GM18507 (cell line): ENCODE measurements around the gene ATRN.
"Not testable (repeated sequence)": the region's sequence is repeated elsewhere in the genome, so short reads cannot be mapped to it uniquely, and the experiment has no call there.

ENCODE experiments used
- DNase-seq: peaks from one replicate; pipeline ENCODE4 v3.0.0; 2011; ENCODE audit warnings: low read depth; ENCODE audit not compliant: insufficient read length; ENCODE audit errors: extremely low spot score
- FAIRE-seq: peaks from 2 replicates; lab custom pipeline; 2011; peaks lifted over from hg19 to GRCh38; lab: Jason Lieb, UNC

Gene ATRN

DNA sequence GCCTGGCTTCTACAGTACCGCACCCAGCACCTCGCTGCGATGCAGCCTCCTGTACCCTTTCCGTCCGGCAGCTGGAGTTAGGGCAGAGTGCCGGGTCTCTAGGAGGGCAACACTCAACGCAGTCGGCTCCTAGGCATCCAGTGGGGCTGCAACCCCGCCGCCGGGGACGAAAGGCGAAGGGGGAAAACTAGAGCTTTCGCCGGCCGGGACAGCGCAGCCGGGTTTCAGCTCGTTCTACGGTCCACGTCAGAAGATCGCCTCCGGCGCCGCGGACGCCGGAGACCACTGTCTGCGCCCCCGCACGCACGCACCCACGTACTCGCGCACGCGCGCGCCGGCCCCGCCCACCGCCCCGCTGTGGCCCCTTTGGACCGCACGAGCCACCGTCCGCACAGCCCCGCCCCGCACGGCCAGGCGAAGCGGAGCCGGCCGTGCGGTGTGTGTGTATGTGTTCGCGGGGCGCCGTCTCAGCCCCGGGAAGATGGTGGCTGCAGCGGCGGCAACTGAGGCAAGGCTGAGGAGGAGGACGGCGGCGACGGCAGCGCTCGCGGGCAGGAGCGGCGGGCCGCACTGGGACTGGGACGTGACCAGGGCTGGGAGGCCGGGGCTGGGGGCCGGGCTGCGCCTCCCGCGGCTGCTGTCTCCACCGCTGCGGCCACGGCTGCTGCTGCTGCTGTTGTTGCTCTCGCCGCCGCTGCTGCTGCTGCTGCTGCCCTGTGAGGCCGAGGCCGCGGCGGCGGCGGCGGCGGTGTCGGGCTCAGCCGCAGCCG is at the start of gene ATRN:
TSS of gene ATRN (plus strand) at position 392 of the 770 bp plus-strand sequence. CDS start at position 482, 90 bp downstream.
- FAIRE-seq = peak; percentile 90
- peak; percentile 97 for DNase-seq

DNA sequence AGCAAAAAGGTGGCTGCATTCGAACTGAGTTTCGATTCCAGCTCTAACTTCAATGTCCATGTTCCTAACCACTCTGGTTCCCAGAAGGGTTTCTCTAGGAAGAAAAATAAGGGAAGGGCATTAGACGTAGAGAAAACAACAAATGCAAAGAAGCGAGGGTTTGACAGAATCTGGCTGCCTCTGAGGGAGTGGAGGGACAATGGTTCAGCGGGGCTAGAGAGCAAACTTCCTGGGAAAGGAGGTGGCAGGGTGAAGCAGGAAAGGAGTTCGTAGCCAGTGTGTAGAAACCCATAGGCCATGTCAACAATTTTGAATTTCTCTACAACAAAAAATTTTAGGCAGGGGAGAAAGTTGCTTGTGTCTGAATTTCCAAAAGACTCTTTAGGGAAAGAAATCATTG is 48.8 kb upstream of the ATRN start:
- FAIRE-seq (no peak), DNase-seq (no peak)

DNA sequence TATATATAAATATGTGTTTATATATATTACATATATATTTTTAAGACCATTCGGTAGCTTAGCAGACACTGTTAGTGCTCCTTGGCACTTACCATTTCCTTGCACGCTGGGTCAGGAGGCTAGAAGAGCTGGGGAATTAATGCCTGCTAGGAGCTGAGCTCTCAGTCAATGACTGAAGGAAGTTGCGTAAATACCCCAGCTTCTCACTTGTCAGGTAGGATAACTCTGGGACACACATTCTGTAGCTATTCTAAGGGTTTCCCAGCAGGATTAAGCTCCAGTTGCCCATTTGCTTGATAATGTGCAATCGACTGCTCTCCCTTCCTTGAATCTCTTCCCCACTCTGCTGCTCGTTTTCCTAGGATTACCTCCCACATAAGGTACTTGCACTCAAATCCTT is 47.7 kb upstream of the ATRN start:
- FAIRE-seq = no peak
- no peak for DNase-seq

DNA sequence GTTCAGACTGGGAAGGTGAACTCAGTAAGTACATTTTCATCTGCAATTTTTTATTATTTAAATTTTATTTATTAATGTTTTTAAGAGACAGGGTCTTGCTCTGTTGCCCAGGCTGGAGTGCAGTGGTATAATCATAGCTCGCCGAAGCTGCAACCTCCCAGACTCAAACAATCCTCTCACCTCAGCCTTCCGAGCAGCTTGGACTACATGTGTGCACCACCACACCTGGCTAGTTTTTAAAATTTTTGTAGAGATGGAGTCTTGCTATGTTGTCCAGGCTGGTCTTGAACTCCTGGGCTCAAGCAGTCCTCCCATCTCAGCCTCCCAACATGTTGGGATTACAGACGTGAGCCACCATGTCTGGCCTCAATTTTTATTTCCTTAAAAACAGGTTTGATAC is 44.1 kb upstream of the ATRN start:
- not testable (repeated sequence) for FAIRE-seq, DNase-seq

DNA sequence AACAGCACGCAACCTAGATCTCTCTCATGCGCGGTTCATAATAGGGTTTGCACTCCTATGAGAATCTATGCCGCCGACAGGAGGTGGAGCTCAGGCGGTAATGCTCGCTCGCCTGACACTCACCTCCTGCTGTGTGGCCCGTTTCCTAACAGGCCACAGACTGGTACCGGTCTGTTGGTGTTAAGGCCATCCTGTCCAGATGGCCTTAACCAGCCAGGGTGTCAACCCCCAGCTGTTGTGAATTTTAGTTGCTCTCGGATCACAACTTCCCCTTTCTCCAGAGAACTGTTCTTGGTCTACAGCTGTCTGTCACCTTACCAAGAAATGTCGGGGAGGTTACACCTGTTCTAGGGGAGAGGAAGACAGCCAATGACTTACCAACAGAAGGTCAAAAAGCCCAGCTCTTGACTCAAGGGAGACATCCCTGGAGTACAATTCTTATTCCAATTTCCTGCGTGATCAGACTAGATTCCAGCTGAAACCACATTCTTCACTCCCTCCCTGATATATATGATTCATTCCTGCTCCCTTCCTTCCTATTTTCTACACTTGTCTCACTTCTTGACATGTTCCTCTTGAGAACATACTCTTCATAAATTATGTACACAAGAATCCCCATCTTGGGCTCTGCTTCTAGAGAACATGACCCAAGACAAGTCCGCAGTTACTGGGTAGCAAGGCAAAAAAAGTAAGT is 40.3 kb upstream of the ATRN start:
- peak; percentile 73 for FAIRE-seq

DNA sequence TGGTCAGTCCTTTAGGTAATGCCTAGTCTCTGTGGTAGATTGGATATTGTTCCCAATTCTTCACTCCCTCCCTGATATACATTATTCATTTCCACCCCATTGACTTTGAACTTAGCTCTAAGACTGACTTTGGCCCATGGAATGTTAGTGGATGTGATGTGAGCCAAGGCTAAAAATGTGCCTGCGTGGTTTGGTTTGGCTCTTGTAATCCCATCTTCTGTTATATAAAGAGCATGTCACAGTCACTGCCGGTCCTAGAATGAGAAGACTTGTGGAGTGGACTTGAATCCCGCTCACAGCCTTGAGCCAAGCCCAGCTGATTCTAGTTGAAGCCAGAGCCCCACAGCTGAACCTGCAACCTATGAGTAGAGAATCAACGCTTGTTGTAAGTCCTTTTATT is 39.7 kb upstream of the ATRN start:
- no peak for FAIRE-seq

More for the DNA sequence above, 40.3 kb upstream of the ATRN start:
- DNase-seq = no peak

DNA sequence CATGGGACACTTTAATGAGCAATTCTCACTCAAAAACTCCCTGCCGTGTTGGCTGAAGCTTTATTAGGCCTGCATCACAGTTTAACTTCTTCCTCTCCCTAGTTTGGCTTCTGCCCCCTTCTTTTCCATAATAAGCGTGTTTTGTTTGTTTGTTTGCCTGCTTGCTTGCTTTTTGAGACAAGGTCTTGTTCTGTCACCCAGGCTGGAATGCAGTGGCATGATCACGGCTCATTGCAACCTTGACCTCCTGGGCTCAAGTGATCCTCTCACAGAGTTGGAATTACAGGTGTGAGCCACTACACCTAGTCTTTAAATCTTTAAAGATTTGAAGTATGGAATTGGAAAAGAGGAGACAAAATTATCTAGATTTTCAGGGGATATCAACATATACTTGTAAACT is 38.0 kb upstream of the ATRN start:
- FAIRE-seq (no peak), DNase-seq (no peak)

More for the DNA sequence above, 39.7 kb upstream of the ATRN start:
- no peak for DNase-seq

DNA sequence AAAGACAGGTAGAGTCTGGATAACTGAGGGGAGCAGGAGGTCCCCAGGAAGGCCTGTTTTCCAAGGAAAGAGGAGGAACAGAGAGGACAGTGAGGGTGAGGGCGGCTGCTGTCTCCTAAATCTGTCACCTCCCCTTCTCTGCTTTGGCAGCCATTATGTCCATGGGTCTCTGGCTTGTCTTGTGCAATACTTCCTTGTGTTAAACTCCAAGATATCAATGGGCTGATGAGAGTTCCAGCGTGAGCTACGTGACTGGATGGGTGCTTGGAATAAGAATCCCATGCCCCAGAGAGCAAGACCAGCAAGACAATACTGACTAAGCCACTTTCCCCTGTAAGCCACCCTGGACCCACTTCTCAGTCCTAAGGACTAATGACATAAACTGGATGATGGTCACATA is 37.1 kb upstream of the ATRN start:
- DNase-seq (no peak), FAIRE-seq (no peak)

DNA sequence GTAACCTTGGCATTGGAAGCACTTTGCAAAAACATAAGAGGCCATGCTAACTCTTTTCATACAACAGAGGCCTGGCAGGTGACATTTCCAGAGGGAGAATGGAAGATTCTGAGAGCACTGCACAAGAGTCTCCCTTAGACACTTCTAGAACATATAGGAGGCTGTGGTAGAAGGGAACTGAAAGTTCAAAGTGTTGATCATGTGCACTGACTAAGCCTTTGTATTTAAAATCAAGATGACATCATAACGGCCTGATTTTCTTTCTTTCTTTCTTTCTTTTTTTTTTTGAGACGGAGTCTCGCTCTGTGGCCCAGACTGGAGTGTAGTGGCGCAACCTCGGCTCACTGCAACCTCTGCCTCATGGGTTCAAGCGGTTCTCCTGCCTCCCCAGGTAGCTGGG is 36.6 kb upstream of the ATRN start:
- DNase-seq = no peak
- no peak for FAIRE-seq

DNA sequence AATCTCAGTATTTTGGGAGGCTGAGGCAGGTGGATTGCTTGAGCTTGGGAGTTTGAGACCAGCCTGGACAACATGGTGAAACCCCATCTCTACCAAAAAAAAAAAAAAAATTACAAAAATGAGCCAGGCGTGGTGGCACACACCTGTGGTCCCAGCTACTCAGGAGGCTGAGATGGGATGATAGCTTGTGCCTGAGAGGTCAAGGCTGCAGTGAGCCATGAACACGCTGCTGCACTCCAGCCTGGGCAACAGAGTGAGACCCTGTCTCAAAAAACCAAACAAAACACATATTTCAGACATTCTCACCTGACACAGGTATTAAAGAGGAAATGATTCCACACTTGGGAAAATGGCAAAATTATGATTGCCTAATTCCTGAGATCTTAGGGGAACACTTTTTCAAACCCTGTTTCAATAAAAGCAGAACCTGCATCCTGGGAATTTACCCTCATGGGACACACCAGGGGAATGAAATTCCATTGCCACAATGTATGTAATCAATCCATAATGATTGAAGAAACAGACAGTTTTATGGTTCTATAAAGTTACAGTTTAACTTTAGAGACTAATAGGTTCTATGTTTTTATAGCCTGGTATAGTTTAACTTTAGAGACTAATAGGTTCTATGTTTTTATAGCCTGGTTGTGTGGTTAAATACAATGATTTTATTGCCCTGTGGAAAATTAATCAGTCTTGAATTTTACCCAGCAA is 33.8 kb upstream of the ATRN start:
- FAIRE-seq = no peak
- no peak for DNase-seq

DNA sequence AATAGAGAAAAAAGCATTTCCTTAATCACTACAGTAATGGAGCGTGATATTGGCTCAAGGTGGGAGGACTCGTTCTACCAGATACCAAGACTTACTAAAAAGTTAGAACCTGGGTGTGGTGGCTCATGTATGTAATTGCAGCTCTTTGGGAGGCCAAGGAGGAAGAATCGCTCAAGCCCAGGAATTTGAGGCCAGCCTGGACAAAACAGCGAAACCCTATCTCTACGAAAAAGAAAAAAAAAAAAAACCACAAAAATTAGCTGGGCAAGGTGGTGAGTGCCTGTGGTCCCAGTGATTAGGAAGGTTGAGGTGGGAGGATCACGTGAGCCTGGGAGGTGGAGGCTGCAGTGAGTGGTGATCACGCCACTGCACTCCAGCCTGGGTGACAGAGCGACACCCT is 24.0 kb upstream of the ATRN start:
- FAIRE-seq = no peak
- no peak for DNase-seq

DNA sequence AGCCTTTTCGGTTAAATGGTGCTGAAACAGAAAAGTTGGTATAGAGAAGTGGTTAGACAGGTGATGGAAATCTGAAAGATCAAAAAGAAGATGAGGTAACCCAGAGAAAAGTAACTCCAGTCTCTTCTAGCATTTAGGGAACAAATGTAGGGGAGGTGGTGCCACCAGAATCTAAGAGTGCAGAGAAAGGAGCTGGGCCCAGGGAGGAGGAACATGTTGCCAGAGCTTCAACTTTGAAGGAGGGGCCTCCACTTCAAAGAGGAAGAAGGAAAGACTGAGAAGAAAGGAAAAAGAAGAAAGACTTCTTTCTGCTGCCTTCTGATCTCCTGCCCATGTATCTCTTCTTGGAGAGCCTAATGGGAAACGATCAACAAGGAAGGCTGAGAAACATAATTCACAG is 23.5 kb upstream of the ATRN start:
- FAIRE-seq (no peak), DNase-seq (no peak)

DNA sequence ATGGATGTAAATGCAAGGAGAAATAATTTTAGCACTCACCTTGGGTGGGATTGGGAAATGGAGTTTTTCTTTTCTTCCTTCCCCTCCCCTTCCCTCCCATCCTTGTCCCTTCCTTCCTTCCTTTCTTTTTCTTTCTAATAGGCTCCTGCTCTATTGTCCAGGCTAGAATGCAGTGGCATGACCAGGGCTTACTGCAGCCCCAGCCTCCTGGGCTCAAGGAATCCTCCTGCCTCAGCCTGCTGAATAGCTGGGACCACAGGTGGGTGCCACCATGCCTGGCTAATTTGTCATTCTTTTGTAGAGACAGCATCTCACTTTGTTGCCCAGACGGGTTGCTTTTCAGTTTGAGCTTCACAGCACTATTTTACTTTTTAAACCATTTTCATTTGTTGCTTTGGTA is 21.5 kb upstream of the ATRN start:
- no peak for FAIRE-seq
- no peak for DNase-seq

DNA sequence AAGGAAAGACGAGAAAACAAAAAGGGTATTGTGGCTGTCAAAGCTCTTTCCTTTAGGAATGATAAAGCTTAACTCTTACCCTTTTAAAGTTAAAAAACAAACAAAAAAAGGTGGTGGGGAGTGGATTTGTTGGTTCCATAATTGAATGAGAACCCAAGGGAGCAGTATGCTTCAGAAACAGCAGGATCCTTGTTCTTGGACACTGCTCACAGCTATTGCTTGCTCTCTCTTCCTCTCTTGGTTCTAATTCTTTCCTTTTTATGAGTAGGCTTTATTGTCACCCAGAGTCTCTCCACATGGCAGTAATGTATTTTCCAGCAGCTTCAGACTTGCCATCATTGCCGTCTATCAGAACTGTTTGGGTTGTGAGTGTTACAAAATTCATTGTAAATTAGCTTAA is 18.7 kb upstream of the ATRN start:
- FAIRE-seq (no peak), DNase-seq (no peak)

DNA sequence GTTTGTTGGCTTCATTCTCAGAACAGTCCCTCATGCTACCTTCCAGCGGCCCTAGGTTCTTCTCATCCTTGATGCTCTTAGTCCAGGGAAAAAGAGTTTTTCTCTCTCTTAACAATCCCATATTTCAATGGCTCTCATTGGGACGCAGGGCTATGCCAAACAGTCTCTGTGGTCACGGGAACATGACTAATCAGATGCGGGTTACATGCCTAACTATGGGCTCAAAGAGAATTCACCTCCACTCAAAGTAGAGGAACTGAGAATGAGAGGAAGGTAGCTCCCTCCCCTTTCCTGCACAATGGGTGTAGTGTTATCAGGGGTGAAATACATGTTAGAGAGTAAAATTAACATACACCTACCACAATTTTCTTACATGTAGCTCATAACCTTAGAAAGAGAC is 18.1 kb upstream of the ATRN start:
- no peak for FAIRE-seq
- no peak for DNase-seq

DNA sequence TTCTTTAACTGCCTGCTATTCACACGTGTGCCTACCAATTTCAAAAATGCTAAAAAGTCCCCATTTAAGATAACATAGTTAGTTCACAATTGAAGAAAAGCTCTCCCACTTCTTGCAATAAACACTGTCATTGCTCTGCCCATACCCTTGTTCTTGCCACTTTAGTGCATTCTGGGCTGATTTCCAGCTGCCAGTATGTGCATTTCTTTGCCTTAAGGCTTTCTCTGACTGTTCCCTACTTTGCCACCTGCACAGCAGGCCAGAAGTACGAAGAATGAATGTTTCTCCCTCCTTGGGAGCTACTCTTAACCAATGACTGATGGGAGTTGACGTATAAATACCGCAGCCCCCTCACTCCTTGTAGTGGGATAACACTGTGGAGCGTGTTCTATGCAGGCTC is 16.0 kb upstream of the ATRN start:
- no peak for DNase-seq
- no peak for FAIRE-seq

DNA sequence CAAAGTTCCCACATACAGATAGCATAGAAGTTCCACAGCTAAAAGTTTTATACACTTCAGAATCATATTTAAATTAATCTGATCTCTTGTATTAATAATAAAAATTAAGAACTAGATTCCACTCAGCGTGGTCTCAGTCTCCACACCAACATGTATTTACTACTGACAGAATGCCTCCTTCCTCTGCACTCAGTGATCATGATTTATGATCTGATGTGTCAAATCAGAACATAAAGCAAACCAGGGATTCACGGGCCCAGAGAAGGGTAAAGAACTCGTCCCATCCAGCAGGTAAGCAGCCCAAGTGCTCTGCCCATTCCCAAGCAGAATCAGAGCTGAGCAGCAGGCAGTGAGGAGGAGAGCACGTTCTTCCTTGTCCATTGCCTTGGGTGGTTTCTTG is 14.2 kb upstream of the ATRN start:
- no peak for FAIRE-seq
- no peak for DNase-seq

DNA sequence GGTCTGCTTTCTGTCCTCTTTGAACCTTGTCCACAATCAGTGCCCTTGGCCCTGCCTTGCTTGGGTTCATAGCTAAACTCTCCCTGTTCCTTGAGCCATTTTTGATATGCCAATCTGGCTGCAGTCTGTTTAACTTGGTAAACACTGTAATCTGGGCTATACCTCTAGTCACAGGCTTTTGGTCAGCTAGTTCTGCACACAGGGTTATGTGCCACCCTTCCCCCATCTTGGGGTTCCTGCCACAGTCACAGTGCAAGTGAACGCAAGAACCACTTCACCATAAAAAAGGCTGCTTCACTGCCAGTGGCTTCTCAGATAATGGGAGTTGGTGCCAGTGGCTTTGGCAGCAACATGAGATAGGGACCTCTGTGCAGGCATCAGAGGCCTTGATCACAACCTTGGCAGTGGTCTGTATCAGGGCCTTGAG is 10.9 kb upstream of the ATRN start:
- DNase-seq (no peak), FAIRE-seq (no peak)

DNA sequence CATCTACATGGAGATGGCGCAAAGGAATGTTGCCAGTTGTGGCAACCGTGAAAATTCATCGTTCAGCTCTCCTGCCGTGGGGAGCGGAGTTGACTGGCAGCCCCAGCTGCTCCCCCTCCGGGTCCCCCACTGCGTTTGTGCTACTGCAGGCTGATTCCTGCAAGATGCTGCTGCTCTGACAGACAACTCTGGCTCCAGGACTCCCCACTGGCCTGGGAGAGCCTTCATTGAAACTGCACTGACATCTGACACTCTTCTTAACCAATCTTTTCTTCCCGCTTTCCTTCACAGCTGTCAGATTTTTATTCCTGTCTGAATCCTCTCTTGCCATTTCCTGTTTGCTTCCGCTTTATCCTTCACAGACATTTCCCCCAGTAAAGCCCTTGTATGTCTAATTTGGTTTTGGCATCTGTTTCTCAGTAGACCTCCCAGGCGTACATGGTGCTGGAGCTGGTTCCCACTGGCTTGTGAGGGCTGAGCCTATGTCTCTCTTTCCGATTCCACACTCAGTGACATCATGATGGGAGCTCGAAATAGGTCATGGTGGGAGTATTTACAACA is 9.5 kb upstream of the ATRN start:
- no peak for DNase-seq
- no peak for FAIRE-seq
